Transverse colon (tissue), 4 donors: Measurements from ENCODE around the gene COL9A1. TPM values are rescaled to one million over a fixed set of nuclear protein-coding genes. Genes with fewer than 3 reads are reported as not detected.
"Not testable (repeated sequence)": the region's sequence is repeated elsewhere in the genome, so short reads cannot be mapped to it uniquely, and the experiment has no call there.

Source experiments
- DNase-seq: peaks from one replicate; pipeline ENCODE4 v3.0.0-alpha.2; 2019
- H3K27ac ChIP-seq, 4 donors: fragments of 200-600 bp; sonication (generic); 2 replicates each; pipeline ENCODE4 v1.5.1; 2016 to 2018; ENCODE audit warnings: inconsistent platforms in 4 of 4
- H3K27me3 ChIP-seq: fragments of 200-600 bp; sonication (generic); 2 replicates; pipeline ENCODE4 v1.5.1; 2017; ENCODE audit warnings: inconsistent platforms
- H3K36me3 ChIP-seq, 4 donors: fragments of 200-600 bp; sonication (generic); 2 replicates each; pipeline ENCODE4 v1.5.1; 2017 to 2019; ENCODE audit warnings: inconsistent platforms in 4 of 4
- H3K4me1 ChIP-seq, 4 donors: fragments of 200-600 bp; sonication (generic); 2 replicates each; pipeline ENCODE4 v1.5.1; 2017 to 2020; ENCODE audit warnings: inconsistent platforms in 4 of 4
- H3K4me3 ChIP-seq, 4 donors: fragments of 200-600 bp; sonication (generic); 1 replicate in 1 of 4; 2 replicates in 3 of 4; pipeline versions ENCODE4 v1.5.1 to v1.6.1; 2017 to 2019; ENCODE audit warnings: inconsistent platforms in 4 of 4
- H3K9me3 ChIP-seq, 2 donors: fragments of 200-600 bp; sonication (generic); 2 replicates each; pipeline ENCODE4 v1.5.1; 2017 to 2019; ENCODE audit warnings: inconsistent platforms in 2 of 2
- EP300 ChIP-seq: sonication (generic); formaldehyde crosslinking; IDR thresholded peaks from one replicate; pipeline ENCODE4 v1.6.1; 2017; ENCODE audit warnings: antibody characterized with exemption, low read depth
- POLR2A ChIP-seq: fragments of 450-650 bp; IDR thresholded peaks from one replicate; pipeline ENCODE4 v1.6.1; 2016; ENCODE audit warnings: antibody characterized with exemption, mild to moderate bottlenecking, moderate library complexity
- POLR2AphosphoS5 ChIP-seq, 3 donors: sonication (generic); formaldehyde crosslinking; IDR thresholded peaks; one replicate each; pipeline ENCODE4 v1.6.1; 2016; ENCODE audit warnings: antibody characterized with exemption in 3 of 3
- WGBS, 2 donors: methylation state at CpG; one replicate each; pipeline ENCODE4 v1.1.5; 2018; ENCODE audit warnings: low coverage in 1 of 2; 5-methylcytosine and 5-hydroxymethylcytosine counted together
- in situ Hi-C, 4 donors: fragments of 200-750 bp; cut with MboI; loops; one replicate each; pipeline versions ENCODE4 v1.15.0 to v1.15.1; 2017; ENCODE audit warnings: low sequenced_read_pairs in 3 of 4, low pct_ligation_motif_present in 1 of 4, low pct_unique_long_range_greater_than_20kb in 1 of 4
- intact Hi-C: fragments of 100-400 bp; cut with DNase I; formaldehyde crosslinking; loops from one replicate; pipeline ENCODE4 v1.15.1; 2023; ENCODE audit warnings: low total_unique reads
- total RNA-seq, 4 donors: library from RNA; depleted of rRNA; stranded (reverse); fragments of >200 nt; gene quantifications; one replicate each; pipeline ENCODE4 v1.1.0, GENCODE V29; 2016
- TF ChIP-seq, protein P1 (sequence below), 5 experiments: fragments of 200-600 bp in 3 of 5; fragments of 450-650 bp in 2 of 5; sonication (generic) in 3 of 5; IDR thresholded peaks; 1 replicate in 2 of 5; 2 replicates in 3 of 5; pipeline ENCODE4 v1.5.1; 2016 to 2017; ENCODE audit warnings: antibody characterized with exemption in 5 of 5, inconsistent platforms in 3 of 5, mild to moderate bottlenecking in 2 of 5, moderate library complexity in 1 of 5

Gene COL9A1
- total RNA-seq, 4 donors from 2014 or later: 0.64 to 1.5 TPM; not detected in 2

DNA sequence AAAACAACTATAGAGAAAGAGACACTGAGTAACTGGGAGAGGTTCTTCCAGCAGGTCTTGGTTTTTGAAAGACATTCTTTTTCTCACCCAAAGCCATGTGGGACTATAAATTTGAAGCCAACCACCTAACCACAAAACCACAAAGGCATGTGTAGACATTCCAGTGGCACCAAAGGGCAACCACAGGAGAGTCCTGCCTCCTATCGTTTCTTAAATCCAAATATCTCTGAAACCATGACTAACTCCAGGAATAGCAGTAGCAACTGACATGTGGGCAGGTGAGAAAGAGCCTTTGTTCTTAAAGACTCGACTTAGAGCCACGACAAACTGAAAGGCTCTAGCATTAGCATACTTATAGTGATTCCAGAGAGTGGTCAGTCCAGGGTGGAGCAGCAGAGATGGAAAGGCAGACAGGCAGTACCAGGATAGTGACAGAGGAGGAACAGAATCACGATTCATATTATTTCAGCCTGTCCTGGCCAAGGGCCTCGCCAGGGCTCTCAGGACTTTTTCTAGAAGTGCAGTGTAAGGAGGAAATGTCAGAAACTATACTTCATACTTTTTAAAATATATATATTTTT, 9.4 kb upstream of the COL9A1 start:
- no peak for DNase-seq
- Histone ChIP-seq H3K4me3 (no peak overlapping the region), H3K4me1 (peaks cover 0 to 7% (median 0%) of the 10 kb centered on the region in 4 donors), H3K9me3 (no peaks in the 10 kb centered on the region), H3K36me3 (no peaks in the 10 kb centered on the region), H3K27me3 (no peaks in the 10 kb centered on the region), H3K27ac (no peak overlapping the region)
- intact Hi-C loops: no loop called here
- 66 to 87% methylated on average over 2 to 5 of the region's 5 CpGs for WGBS, 2 donors
- in situ Hi-C loops: loop anchor here in 2 of 4 donors (25.0 kb wide), 1 partner anchor 575 kb away; no protein-coding TSS in a partner anchor
- TF ChIP-seq, protein P1, sequence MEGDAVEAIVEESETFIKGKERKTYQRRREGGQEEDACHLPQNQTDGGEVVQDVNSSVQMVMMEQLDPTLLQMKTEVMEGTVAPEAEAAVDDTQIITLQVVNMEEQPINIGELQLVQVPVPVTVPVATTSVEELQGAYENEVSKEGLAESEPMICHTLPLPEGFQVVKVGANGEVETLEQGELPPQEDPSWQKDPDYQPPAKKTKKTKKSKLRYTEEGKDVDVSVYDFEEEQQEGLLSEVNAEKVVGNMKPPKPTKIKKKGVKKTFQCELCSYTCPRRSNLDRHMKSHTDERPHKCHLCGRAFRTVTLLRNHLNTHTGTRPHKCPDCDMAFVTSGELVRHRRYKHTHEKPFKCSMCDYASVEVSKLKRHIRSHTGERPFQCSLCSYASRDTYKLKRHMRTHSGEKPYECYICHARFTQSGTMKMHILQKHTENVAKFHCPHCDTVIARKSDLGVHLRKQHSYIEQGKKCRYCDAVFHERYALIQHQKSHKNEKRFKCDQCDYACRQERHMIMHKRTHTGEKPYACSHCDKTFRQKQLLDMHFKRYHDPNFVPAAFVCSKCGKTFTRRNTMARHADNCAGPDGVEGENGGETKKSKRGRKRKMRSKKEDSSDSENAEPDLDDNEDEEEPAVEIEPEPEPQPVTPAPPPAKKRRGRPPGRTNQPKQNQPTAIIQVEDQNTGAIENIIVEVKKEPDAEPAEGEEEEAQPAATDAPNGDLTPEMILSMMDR (IDR thresholded peaks at IDR 0.05): no peak
- TF ChIP-seq POLR2A: no peak
- TF ChIP-seq POLR2AphosphoS5 (IDR thresholded peaks at IDR 0.05): no peak
- no peak for TF ChIP-seq EP300

DNA sequence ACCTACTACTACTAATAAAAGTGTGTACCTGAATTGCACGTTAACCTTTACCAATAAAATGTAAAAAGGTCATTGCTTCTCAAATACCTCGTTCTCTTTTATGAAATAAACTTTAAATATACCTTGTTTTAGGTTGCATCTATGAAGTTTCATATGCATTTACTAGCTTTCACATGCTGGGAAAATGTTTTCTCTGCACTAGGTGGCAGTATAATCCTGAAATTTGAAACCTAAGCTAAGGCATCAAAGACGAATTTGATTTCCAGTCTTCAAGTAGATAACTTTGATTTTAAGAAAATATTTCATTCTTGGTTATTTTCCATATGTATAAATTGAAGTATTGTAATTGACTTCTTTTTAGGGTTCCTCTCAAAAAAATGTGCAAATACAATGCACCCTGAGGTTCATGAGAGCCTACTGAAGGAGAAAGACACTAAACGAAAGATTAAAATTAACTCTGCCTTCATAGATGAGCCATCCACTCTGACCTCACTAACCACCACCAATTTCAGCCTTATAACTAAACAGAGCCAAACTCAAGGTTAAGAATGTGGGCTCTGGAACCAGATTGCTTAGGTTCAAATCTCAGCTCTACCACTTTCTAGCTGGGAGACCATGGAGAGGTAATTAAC, 7.3 kb upstream of the COL9A1 start:
- intact Hi-C loops: no loop called here
- TF ChIP-seq, protein P1 (IDR thresholded peaks at IDR 0.05): peak; percentile 47 to 63 (median 58)
- no peak for TF ChIP-seq POLR2A
- no peak for TF ChIP-seq POLR2AphosphoS5 (IDR thresholded peaks at IDR 0.05)
- no peak for TF ChIP-seq EP300
- DNase-seq: no peak
- Histone ChIP-seq H3K4me1 (peaks cover 0 to 7% (median 0%) of the 10 kb centered on the region in 4 donors), H3K27ac (no peak overlapping the region), H3K36me3 (no peaks in the 10 kb centered on the region), H3K9me3 (no peaks in the 10 kb centered on the region), H3K4me3 (no peak overlapping the region), H3K27me3 (no peaks in the 10 kb centered on the region)
- in situ Hi-C loops: loop anchor here in 2 of 4 donors (25.0 kb wide), 1 partner anchor 577 kb away; no protein-coding TSS in a partner anchor
- 22% methylated on average over 4 of the region's 4 CpGs for WGBS, 2 donors

DNA sequence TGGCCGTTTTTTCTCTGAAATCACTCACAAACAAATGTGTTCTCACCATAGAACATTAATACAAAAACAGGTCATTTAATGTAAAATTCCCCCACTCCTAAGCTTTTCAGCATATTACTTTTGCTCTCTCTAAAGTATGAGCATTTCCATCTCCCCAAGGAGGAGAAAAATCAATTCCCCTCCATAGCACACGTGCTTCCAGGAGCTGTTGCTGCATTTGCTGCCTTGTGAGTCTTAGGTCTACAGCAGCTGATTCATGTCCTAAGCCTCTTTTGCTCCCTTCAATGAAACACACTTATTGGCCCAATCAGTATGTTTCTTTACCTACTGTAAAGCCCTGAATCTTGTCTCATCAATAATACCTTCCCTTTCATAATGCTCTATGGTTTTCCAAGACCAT, 6.4 kb upstream of the COL9A1 start:
- 50 to 71% methylated on average over 2 of the region's 2 CpGs for WGBS, 2 donors
- H3K36me3 ChIP-seq: no peaks in the 10 kb centered on the region
- DNase-seq: no peak
- H3K27ac ChIP-seq: no peak overlapping the region
- no peaks in the 10 kb centered on the region for H3K9me3 ChIP-seq
- H3K4me1 ChIP-seq: peaks cover 0 to 7% (median 0%) of the 10 kb centered on the region in 4 donors
- no peaks in the 10 kb centered on the region for H3K27me3 ChIP-seq
- no peak overlapping the region for H3K4me3 ChIP-seq
- intact Hi-C loops (no loop called here), in situ Hi-C loops (loop anchor here in 3 of 4 donors (5.0 to 25.0 kb wide), 2 partner anchors 58 to 578 kb away; no protein-coding TSS in a partner anchor)
- TF ChIP-seq POLR2AphosphoS5 (IDR thresholded peaks at IDR 0.05) (no peak), POLR2A (no peak), EP300 (no peak)
- TF ChIP-seq, protein P1 (IDR thresholded peaks at IDR 0.05): no peak

DNA sequence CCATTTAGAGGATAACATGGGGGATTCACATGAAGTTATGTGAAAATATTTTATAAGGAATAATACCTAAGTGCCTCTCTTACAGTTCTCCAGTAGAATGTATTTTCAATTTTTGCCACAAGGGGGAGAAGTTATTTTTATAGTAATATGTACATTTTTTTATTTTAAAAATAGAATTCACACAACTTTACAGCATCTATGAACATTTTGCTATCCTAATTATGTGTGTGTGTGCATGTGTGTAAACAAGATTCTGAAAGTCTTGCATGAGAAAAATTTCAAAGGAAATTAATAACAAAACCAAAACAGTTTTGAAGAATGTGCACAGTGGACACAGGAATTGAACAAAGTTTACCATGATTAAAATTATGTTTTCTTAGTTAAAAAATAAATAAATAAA, 5.3 kb upstream of the COL9A1 start:
- H3K36me3 ChIP-seq, H3K9me3 ChIP-seq, H3K4me3 ChIP-seq, H3K27ac ChIP-seq, H3K4me1 ChIP-seq, intact Hi-C loops, H3K27me3 ChIP-seq, DNase-seq: not testable (repeated sequence)
- in situ Hi-C loops: loop anchor here in 3 of 4 donors (5.0 to 25.0 kb wide), 2 partner anchors 59 to 579 kb away; no protein-coding TSS in a partner anchor
- TF ChIP-seq, protein P1 (IDR thresholded peaks at IDR 0.05): peak in 3 of 5 experiments; percentile 25 to 42 (median 33)
